ENCODE measurements around the gene XIRP2. TPM values are rescaled to one million over a fixed set of nuclear protein-coding genes. Genes with fewer than 3 reads are reported as not detected.

Gene XIRP2
- total RNA-seq, 2 experiments from 2014 or later: not detected

DNA sequence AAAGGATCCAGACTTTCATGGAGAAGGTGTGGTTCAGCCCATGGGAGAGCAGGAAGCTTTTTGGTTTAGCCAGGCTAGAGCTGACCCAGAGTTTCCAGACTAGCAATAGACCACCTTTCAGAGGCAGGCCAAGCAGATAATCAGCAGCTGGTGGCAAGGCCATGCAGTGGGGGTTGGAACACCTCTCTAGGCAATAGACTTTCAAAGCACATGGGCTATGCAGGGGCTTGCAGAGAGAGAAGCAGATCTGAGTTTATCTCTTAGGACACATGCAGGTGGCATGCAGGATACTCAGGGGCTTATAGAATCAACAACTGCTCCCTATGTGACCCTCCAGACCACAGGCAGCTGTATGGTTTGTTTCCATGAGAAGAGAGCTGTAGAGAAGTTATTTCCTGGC lies 9.4 kb downstream of the XIRP2 start:
- no peak for DNase-seq
- Mint-ChIP-seq H3K27me3 (no peaks in the 10 kb centered on the region), H3K27ac (no peak overlapping the region), H3K4me1 (no peaks in the 10 kb centered on the region), H3K9me3 (ENCODE audit: low read depth) (no peaks in the 10 kb centered on the region), H3K4me3 (no peak overlapping the region), H3K36me3 (ENCODE audit: low read depth) (no peaks in the 10 kb centered on the region)
- CTCF ChIA-PET: no interaction called here
- intact Hi-C loops (cut with DNase I, micrococcal nuclease): no loop called here
- POLR2A ChIA-PET: no interaction called here
- no peak for ATAC-seq

DNA sequence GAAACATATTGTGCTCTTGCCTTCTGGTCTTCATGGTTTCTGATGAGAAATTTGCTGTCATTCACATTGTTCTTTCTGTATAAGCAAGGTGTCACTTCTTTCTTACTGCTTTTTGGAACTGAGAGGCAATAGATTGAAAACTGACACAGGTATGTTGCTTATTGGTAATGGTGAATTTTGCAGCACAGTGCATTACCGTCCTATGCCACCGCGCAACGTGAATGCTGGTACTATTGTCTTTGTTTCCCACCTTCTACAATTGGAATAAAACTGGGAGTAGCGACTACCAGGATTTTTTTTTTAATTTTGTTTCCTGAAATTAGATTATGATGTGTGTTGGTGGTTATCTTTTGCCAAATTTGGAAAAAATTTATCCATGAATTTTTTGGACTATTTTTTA lies 11.4 kb downstream of the XIRP2 start:
- ChIA-PET CTCF (no interaction called here), POLR2A (no interaction called here)
- no peaks in the 10 kb centered on the region for H3K27me3 Mint-ChIP-seq
- no peaks in the 10 kb centered on the region for H3K9me3 Mint-ChIP-seq (ENCODE audit: low read depth)
- ATAC-seq (no peak), DNase-seq (no peak)
- no peak overlapping the region for H3K27ac Mint-ChIP-seq
- no peaks in the 10 kb centered on the region for H3K4me1 Mint-ChIP-seq
- no peak overlapping the region for H3K4me3 Mint-ChIP-seq
- no peaks in the 10 kb centered on the region for H3K36me3 Mint-ChIP-seq (ENCODE audit: low read depth)
- intact Hi-C loops (cut with DNase I, micrococcal nuclease): no loop called here

DNA sequence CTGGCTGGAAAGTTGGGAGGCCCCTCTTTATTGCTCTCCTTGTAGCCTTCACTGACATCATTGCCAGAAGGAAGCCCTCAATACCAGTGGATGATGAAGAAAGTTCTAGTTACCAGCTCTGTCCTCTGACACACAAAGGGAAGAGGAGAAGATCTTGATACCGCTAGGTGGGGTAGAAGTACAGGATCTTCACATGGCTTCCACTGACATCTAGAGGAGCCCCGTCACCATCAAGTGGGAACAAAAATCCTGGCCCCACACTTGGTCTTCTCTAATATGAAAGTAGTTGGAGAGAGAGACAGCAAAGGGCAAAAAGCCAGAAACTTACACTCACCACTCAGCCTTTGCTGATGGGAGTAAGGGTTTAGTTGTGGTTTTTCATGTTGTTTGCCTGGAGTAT lies 12.4 kb downstream of the XIRP2 start:
- no peak overlapping the region for H3K27ac Mint-ChIP-seq
- H3K9me3 Mint-ChIP-seq (ENCODE audit: low read depth): no peaks in the 10 kb centered on the region
- ChIA-PET POLR2A (no interaction called here), CTCF (no interaction called here)
- H3K36me3 Mint-ChIP-seq (ENCODE audit: low read depth): no peaks in the 10 kb centered on the region
- DNase-seq: no peak
- intact Hi-C loops (cut with DNase I, micrococcal nuclease): no loop called here
- H3K4me3 Mint-ChIP-seq: no peak overlapping the region
- no peak for ATAC-seq
- no peaks in the 10 kb centered on the region for H3K27me3 Mint-ChIP-seq
- H3K4me1 Mint-ChIP-seq: no peaks in the 10 kb centered on the region

DNA sequence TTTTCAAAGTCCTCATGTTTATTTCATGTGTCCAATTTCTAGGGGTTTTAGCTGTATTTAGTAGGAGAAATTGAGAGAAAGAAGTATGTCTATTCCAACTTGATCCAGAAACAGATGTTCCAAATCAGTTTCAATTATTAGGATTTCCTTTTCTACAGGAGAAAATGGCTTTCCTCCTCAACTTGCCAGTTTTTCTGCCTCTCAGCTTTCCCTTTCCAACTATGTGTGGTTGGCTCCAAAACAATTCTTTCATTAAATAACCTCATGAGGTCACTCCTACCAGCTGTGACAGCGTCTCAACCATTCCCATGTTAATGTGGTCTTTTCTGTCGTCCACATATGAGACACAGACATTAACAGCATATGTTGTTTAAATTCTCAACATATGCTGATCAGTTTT lies 13.1 kb downstream of the XIRP2 start:
- ChIA-PET POLR2A (no interaction called here), CTCF (no interaction called here)
- H3K9me3 Mint-ChIP-seq (ENCODE audit: low read depth): no peaks in the 10 kb centered on the region
- no peak overlapping the region for H3K27ac Mint-ChIP-seq
- ATAC-seq (no peak), DNase-seq (no peak)
- no peaks in the 10 kb centered on the region for H3K4me1 Mint-ChIP-seq
- H3K4me3 Mint-ChIP-seq: no peak overlapping the region
- H3K36me3 Mint-ChIP-seq (ENCODE audit: low read depth): no peaks in the 10 kb centered on the region
- H3K27me3 Mint-ChIP-seq: no peaks in the 10 kb centered on the region
- intact Hi-C loops (cut with DNase I, micrococcal nuclease): no loop called here

DNA sequence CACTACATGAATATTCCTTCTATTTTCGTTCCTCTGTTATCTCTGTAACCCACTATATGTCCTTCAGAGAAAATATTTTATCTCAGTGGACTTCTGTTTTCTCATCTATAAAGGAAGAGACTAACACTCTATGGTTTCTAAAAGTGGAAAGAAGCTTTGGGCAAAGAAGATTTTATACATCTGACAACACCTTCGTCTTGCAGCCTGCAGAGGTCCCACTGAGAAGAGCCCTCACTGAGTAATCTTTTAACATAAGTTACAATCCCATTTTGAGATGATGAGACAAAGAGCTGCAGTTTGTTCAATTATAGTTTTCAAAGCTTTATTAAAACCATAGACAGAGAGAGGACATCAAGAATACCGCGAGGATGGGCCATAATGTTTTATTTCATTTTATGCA lies 28.7 kb downstream of the XIRP2 start:
- Mint-ChIP-seq H3K9me3 (ENCODE audit: low read depth) (no peaks in the 10 kb centered on the region), H3K4me1 (no peaks in the 10 kb centered on the region)
- intact Hi-C loops (cut with DNase I, micrococcal nuclease): no loop called here

DNA sequence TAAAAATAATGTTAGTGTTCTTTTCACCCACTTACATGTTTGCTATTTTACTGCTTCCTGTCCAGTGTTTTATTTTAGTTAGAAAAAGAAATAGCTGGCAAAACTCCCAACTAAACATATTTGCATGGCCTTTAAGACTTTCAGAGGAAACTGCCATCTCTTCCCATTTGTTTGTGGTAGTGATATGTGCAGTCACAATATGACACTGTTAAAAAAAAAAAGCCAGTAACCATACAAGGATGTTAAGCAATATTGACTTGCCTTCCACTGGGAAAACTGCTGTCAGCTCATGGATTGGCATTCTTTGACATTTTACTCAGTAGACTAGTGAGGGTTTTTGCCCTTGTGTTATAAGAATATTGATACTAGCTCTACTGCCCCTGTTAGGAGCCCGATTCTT lies 29.1 kb downstream of the XIRP2 start:
- intact Hi-C loops (cut with DNase I, micrococcal nuclease): no loop called here
- H3K27ac Mint-ChIP-seq: no peak overlapping the region
- ATAC-seq (no peak), DNase-seq (no peak)
- H3K4me3 Mint-ChIP-seq: no peak overlapping the region
- H3K4me1 Mint-ChIP-seq: no peaks in the 10 kb centered on the region
- no peaks in the 10 kb centered on the region for H3K27me3 Mint-ChIP-seq
- H3K9me3 Mint-ChIP-seq (ENCODE audit: low read depth): no peaks in the 10 kb centered on the region
- ChIA-PET POLR2A (no interaction called here), CTCF (interaction anchor here (0.8 kb wide), 1 partner anchor 96 kb away, joined by 3 read pairs; no protein-coding TSS in a partner anchor)
- H3K36me3 Mint-ChIP-seq (ENCODE audit: low read depth): no peaks in the 10 kb centered on the region

More for the DNA sequence above, 28.7 kb downstream of the XIRP2 start:
- POLR2A ChIA-PET: no interaction called here
- Mint-ChIP-seq H3K27ac (no peak overlapping the region), H3K4me3 (no peak overlapping the region), H3K36me3 (ENCODE audit: low read depth) (no peaks in the 10 kb centered on the region), H3K27me3 (no peaks in the 10 kb centered on the region)
- CTCF ChIA-PET: interaction anchor here (0.8 kb wide), 1 partner anchor 96 kb away, joined by 3 read pairs; no protein-coding TSS in a partner anchor
- ATAC-seq (no peak), DNase-seq (no peak)

DNA sequence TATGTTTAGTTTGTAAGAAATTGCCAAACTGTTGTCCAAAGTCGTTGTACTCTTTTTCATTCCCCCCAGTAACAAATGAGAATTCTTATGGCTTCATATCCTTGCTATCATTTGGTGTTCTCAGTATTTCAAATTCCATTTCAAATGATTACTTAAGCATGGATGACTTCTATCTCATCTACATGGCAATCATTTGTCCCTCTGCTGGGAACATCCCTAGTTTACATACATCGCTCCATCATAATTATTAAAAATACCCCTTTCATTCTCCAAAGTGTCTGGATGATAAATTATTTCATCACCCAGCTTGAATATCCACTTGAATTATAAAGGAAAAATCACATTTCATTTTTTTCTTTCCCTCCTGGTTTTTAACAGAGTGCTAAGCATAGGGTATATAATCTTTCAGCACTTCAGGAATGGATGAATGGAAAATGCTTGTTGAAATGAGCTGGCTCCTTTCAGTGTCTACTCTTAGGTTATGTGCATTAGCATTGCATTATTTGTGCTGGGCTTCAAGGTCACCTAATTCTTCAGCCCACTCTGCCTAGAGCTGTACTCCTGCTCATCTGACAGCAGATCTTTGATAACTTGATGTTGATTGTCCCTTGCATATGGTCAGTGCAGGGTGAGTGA lies 33.1 kb downstream of the XIRP2 start:
- intact Hi-C loops (cut with DNase I, micrococcal nuclease): no loop called here
- CTCF ChIA-PET: interaction anchor here (0.6 to 0.7 kb wide), 2 partner anchors 733 to 1691 kb away, joined by 3 read pairs; no protein-coding TSS in a partner anchor
- no peaks in the 10 kb centered on the region for H3K36me3 Mint-ChIP-seq (ENCODE audit: low read depth)
- H3K27me3 Mint-ChIP-seq: no peaks in the 10 kb centered on the region
- DNase-seq: no peak
- POLR2A ChIA-PET: no interaction called here
- no peak overlapping the region for H3K27ac Mint-ChIP-seq
- H3K9me3 Mint-ChIP-seq (ENCODE audit: low read depth): no peaks in the 10 kb centered on the region
- H3K4me1 Mint-ChIP-seq: no peaks in the 10 kb centered on the region
- no peak overlapping the region for H3K4me3 Mint-ChIP-seq
- no peak for ATAC-seq

DNA sequence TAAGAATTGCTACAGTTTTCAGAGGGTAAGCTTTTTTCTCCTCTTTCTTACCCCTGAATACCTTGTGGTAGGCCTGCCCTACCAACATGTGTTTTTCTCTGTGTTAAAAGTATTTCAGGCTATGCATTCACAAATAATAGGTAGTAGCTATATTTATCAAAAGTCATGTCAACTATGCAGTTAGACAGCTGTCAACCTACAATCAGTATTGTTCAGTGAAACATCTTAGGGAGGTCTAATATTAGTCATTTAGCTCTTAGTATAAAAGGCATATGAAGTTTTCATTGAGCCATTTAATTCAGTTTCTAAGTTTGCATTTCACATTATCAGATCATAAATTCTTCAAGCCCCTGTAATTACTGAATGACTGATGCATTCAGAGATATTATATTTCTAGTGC lies 36.7 kb downstream of the XIRP2 start:
- no peak overlapping the region for H3K4me3 Mint-ChIP-seq
- intact Hi-C loops (cut with DNase I, micrococcal nuclease): no loop called here
- ATAC-seq: no peak
- H3K4me1 Mint-ChIP-seq: no peaks in the 10 kb centered on the region
- H3K27ac Mint-ChIP-seq: no peak overlapping the region
- no peaks in the 10 kb centered on the region for H3K36me3 Mint-ChIP-seq (ENCODE audit: low read depth)
- H3K27me3 Mint-ChIP-seq: no peaks in the 10 kb centered on the region
- DNase-seq: no peak
- ChIA-PET POLR2A (no interaction called here), CTCF (interaction anchor here (0.6 kb wide), 1 partner anchor 164 kb away, joined by 3 read pairs; no protein-coding TSS in a partner anchor)
- no peaks in the 10 kb centered on the region for H3K9me3 Mint-ChIP-seq (ENCODE audit: low read depth)

DNA sequence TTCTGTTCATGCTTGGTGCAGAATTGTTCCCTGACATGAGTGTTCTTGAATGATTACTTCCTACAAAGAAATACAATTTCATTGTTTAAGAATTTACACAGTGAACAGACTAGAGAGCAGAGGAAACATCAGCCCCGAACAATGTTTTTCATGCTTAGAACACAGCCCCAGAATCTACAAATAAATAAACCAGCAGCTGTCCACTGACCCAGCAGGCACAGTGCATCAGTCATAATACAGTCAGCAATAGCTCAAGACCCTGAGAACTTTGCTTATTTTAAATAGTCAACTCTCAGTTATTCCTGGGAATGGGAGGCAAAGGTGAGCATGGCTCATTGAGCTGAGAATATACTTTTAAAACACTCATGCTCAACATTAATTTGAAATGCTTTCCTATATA lies 38.4 kb downstream of the XIRP2 start:
- Mint-ChIP-seq H3K27me3 (no peaks in the 10 kb centered on the region), H3K4me3 (no peak overlapping the region), H3K9me3 (ENCODE audit: low read depth) (no peaks in the 10 kb centered on the region), H3K36me3 (ENCODE audit: low read depth) (no peaks in the 10 kb centered on the region), H3K27ac (no peak overlapping the region), H3K4me1 (no peaks in the 10 kb centered on the region)
- POLR2A ChIA-PET: no interaction called here
- no peak for DNase-seq
- intact Hi-C loops (cut with DNase I, micrococcal nuclease): no loop called here
- CTCF ChIA-PET: interaction anchor here (0.6 kb wide), 1 partner anchor 209 kb away, joined by 3 read pairs; no protein-coding TSS in a partner anchor
- ATAC-seq: no peak

DNA sequence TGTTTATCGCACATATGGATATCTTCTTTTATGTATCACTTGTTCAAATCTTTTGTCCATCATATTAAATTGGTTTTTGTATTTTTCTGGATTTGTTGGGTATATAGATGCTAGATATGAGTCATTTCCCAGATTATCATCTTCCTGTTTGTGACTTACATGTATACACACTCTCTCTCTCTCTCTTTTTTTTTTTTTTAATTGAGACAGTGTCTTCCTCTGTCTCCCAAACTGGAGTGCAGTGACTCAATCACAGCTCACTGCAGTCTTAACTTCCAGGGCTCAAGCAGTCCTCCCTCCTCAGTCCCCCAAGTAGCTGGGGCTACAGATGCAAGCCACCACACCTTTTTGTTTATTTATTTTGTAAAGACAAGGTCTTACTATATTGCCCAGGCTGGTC lies 43.8 kb downstream of the XIRP2 start:
- intact Hi-C loops (cut with DNase I, micrococcal nuclease): no loop called here
- no peak overlapping the region for H3K27ac Mint-ChIP-seq
- no peak for ATAC-seq
- no peak for DNase-seq
- H3K4me3 Mint-ChIP-seq: no peak overlapping the region
- H3K9me3 Mint-ChIP-seq (ENCODE audit: low read depth): no peaks in the 10 kb centered on the region
- H3K4me1 Mint-ChIP-seq: no peaks in the 10 kb centered on the region
- H3K36me3 Mint-ChIP-seq (ENCODE audit: low read depth): no peaks in the 10 kb centered on the region
- CTCF ChIA-PET: no interaction called here
- POLR2A ChIA-PET: no interaction called here
- no peaks in the 10 kb centered on the region for H3K27me3 Mint-ChIP-seq

DNA sequence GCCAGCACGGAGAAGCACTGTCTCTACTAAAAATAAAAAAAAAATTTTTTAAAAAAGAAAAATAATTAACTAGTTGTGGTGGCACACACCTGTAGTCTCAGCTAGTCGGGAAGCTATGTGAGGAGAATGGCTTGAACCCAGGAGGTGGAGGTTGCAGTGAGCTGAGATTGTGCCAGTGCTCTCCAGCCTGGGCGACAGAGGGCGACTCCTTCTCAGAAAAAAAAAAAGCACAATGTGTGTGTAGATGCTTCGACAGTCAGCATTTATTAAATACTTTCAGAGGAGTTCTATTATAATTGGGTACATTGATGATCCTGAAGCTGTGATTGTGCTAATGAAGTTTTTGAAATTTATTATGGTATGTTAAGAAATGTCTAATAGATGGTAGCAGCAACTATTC lies 46.5 kb downstream of the XIRP2 start:
- DNase-seq (no peak), ATAC-seq (no peak)
- no peak overlapping the region for H3K4me3 Mint-ChIP-seq
- H3K27me3 Mint-ChIP-seq: no peaks in the 10 kb centered on the region
- H3K36me3 Mint-ChIP-seq (ENCODE audit: low read depth): no peaks in the 10 kb centered on the region
- no peaks in the 10 kb centered on the region for H3K4me1 Mint-ChIP-seq
- H3K9me3 Mint-ChIP-seq (ENCODE audit: low read depth): peaks cover 4% of the 10 kb centered on the region
- H3K27ac Mint-ChIP-seq: no peak overlapping the region
- POLR2A ChIA-PET: no interaction called here
- CTCF ChIA-PET: no interaction called here
- intact Hi-C loops (cut with DNase I, micrococcal nuclease): no loop called here

DNA sequence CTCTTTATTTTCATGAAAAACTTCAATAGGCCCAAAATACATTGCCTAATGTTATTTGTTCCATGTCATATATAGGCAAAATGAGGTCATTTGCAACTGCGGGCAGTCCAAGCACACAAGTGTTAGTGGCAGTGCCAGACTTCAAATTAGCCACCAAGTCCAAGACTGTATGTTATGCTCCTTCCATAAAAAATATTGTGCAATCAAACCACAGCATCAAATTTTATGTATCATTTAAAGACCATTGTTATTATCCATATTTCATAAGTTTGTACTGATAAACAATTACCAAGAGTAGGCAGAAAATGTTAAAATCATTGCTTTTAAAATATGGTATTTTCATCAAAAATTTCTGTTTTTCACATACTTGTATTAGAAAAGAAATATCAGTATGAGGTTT lies 54.1 kb downstream of the XIRP2 start:
- Mint-ChIP-seq H3K27me3 (no peaks in the 10 kb centered on the region), H3K9me3 (ENCODE audit: low read depth) (peaks cover 4% of the 10 kb centered on the region), H3K4me3 (no peak overlapping the region), H3K36me3 (ENCODE audit: low read depth) (no peaks in the 10 kb centered on the region), H3K27ac (no peak overlapping the region), H3K4me1 (no peaks in the 10 kb centered on the region)
- intact Hi-C loops (cut with DNase I, micrococcal nuclease): loop anchor here in 1 of 2 experiments (2.0 kb wide), 1 partner anchor 18 kb away; no protein-coding TSS in a partner anchor
- ChIA-PET CTCF (no interaction called here), POLR2A (no interaction called here)
- DNase-seq: no peak
- ATAC-seq: no peak

DNA sequence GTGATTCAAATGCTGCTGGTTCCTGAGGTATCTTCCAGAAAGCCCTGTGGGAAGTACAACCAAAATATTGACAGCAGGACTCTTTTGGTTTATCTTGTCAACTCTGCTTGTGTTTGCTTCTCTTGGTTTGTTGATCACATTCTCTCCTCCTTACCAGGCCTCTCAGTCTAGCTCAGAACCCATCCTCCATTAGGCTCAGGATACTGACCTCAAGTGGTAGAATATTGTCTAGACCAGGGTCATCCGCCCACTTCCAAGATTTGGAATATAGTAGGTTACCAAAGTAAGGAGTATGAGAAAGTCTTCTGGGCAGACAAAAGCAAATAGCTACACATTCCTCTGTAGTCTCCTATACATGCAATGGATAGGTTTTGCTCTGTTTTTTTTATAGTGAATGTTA lies 56.6 kb downstream of the XIRP2 start:
- Mint-ChIP-seq H3K27me3 (no peaks in the 10 kb centered on the region), H3K4me3 (no peak overlapping the region), H3K9me3 (ENCODE audit: low read depth) (no peaks in the 10 kb centered on the region), H3K4me1 (no peaks in the 10 kb centered on the region), H3K36me3 (ENCODE audit: low read depth) (no peaks in the 10 kb centered on the region), H3K27ac (no peak overlapping the region)
- DNase-seq (no peak), ATAC-seq (no peak)
- intact Hi-C loops (cut with DNase I, micrococcal nuclease): no loop called here
- ChIA-PET POLR2A (no interaction called here), CTCF (no interaction called here)

All from activated CD4-positive, alpha-beta T cell treated with anti-CD3 and anti-CD28 coated beads for 36 hours (primary cell).